ENCODE data around the gene FGGY. TPM values are rescaled to one million over a fixed set of nuclear protein-coding genes. Genes with fewer than 3 reads are reported as not detected.

FGGY gene
- total and polyA plus RNA-seq, 2 donors (not counting 1 experiment from before 2014, with no cell fraction given) = 6.1 to 38.5 TPM

DNA sequence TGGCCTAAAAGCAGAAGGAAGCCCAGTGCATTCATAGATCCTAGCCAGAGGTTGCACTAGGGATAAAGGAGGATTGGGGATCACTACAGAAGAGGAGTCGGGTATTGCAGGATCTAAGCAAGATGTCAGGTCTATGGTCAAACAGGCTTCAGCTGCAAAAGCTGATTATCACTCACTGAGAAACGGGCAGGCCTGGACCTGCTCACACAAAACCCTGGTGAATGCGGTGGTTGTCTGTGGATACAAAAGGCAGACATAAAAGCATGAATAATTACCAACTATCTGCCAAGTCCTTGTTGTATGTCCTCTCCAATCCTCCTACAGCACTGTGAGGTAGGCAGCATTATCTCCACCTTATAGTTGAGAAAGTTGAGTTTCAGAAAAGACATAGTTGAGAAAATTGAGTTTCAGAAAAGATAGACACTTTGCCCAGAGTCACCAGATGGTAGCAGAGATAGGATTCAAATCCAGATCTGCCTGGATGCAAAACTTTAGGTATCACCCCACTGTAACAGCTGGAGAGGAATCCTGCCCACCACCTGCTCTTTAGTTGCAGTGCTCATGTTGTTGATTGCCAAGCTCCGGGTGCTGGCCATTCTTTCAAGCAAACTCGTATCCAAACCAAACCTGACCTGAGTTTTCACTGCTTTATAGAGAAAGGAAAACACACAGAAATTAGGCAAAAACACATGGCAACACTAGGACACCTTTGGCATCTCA, 468.3 kb downstream of the FGGY start:
- Mint-ChIP-seq H3K9me3 (ENCODE audit: insufficient read depth) (no peaks in the 10 kb centered on the region), H3K4me3 (no peak overlapping the region), H3K4me1 (peaks cover 2% of the 10 kb centered on the region), H3K27ac (no peak overlapping the region), H3K27me3 (no peaks in the 10 kb centered on the region)
- Histone ChIP-seq H3K27me3 (replicated peaks in 1 of 4; ENCODE audit: control extremely low read depth in 1 of 4, control insufficient read depth in 3 of 4, insufficient read depth in 4 of 4, low read length in 3 of 4) (no peaks in the 10 kb centered on the region), H3K36me3 (replicated peaks in 1 of 2; ENCODE audit: control extremely low read depth in 1 of 2, control insufficient read depth in 1 of 2, extremely low read depth in 1 of 2, insufficient read depth in 2 of 2, low read length in 1 of 2) (no peaks in the 10 kb centered on the region), H3K4me1 (ENCODE audit: control insufficient read depth in 2 of 2, insufficient read depth in 2 of 2, low read length in 2 of 2) (no peaks in the 10 kb centered on the region), H2AFZ (ENCODE audit: insufficient read depth, low read depth, low read length, poor library complexity, severe bottlenecking) (no peak overlapping the region), H3K9ac (ENCODE audit: low read length) (no peak overlapping the region), H3K27ac (ENCODE audit: low read length in 2 of 2) (no peak overlapping the region), H3K79me2 (ENCODE audit: control insufficient read depth, insufficient read depth, low read length) (no peaks in the 10 kb centered on the region), H3K4me2 (replicated peaks; ENCODE audit: low read depth, low read length, poor library complexity, severe bottlenecking) (no peak overlapping the region), H4K20me1 (ENCODE audit: control insufficient read depth, insufficient read depth, low read length, poor library complexity, severe bottlenecking) (no peaks in the 10 kb centered on the region), H3K9me3 (ENCODE audit: control extremely low read depth in 1 of 3, control insufficient read depth in 2 of 3, insufficient read depth in 1 of 3, low read length in 2 of 3) (no peaks in the 10 kb centered on the region), H3K4me3 (ENCODE audit: control extremely low read depth in 1 of 5, extremely low read depth in 1 of 5, insufficient read depth in 1 of 5, low read depth in 2 of 5, low read length in 4 of 5) (no peak overlapping the region)
- intact Hi-C loops (cut with micrococcal nuclease) = no loop called here
- 83% methylated on average over 4 of the region's 5 CpGs for WGBS (ENCODE audit: insufficient coverage)
- CTCF ChIA-PET = interaction anchor here (0.6 to 1.0 kb wide), 2 partner anchors 66 to 1671 kb away, joined by 3 to 4 read pairs; no protein-coding TSS in a partner anchor
- POLR2A ChIA-PET = no interaction called here
- no peak for DNase-seq
- TF ChIP-seq EZH2 (IDR thresholded peaks at IDR 0.05; ENCODE audit: borderline replicate concordance, insufficient read depth, low read depth, low read length, poor library complexity, severe bottlenecking) = no peak
- TF ChIP-seq, protein P1, sequence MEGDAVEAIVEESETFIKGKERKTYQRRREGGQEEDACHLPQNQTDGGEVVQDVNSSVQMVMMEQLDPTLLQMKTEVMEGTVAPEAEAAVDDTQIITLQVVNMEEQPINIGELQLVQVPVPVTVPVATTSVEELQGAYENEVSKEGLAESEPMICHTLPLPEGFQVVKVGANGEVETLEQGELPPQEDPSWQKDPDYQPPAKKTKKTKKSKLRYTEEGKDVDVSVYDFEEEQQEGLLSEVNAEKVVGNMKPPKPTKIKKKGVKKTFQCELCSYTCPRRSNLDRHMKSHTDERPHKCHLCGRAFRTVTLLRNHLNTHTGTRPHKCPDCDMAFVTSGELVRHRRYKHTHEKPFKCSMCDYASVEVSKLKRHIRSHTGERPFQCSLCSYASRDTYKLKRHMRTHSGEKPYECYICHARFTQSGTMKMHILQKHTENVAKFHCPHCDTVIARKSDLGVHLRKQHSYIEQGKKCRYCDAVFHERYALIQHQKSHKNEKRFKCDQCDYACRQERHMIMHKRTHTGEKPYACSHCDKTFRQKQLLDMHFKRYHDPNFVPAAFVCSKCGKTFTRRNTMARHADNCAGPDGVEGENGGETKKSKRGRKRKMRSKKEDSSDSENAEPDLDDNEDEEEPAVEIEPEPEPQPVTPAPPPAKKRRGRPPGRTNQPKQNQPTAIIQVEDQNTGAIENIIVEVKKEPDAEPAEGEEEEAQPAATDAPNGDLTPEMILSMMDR (IDR thresholded peaks at IDR 0.05) = no peak
- no peak for ATAC-seq (ENCODE audit: low read depth)

DNA sequence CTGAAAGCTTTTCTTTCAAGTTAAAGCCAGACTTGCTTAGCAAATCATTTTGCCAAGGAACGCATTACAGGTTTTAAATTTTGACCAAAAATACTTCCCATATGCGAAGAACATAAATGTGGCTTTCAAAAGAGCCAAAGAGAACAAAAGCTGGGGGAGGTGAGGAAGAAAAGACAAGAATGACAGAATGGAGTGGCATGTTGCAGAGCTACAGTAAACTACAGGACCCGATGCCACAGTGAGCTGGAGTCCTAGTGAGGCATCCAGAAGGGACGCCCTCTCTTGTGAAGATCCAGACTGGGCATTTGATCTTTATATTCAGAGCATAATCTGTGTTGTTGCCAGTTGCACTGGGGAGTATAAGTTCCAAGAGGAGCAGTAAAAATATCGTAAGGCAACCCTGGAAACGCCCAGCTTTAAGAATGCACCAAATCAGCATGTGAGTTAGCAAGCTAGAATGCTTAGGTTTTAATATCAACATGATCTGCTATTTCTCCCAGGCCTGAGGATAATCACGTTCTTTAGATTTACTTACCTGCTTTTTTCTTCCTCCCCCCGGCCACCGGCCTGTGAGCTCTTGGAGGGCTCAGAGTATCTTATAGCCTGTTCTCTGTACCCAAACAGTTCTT, 469.4 kb downstream of the FGGY start:
- H3K4me1 Mint-ChIP-seq = peaks cover 2% of the 10 kb centered on the region
- no peak for DNase-seq
- no peak for TF ChIP-seq EZH2 (IDR thresholded peaks at IDR 0.05; ENCODE audit: borderline replicate concordance, insufficient read depth, low read depth, low read length, poor library complexity, severe bottlenecking)
- TF ChIP-seq, protein P1 (IDR thresholded peaks at IDR 0.05) = no peak
- H3K4me3 Mint-ChIP-seq = no peak overlapping the region
- Histone ChIP-seq H3K9me3 (ENCODE audit: control extremely low read depth in 1 of 3, control insufficient read depth in 2 of 3, insufficient read depth in 1 of 3, low read length in 2 of 3) (no peaks in the 10 kb centered on the region), H3K4me2 (replicated peaks; ENCODE audit: low read depth, low read length, poor library complexity, severe bottlenecking) (no peak overlapping the region), H3K4me3 (ENCODE audit: control extremely low read depth in 1 of 5, extremely low read depth in 1 of 5, insufficient read depth in 1 of 5, low read depth in 2 of 5, low read length in 4 of 5) (no peak overlapping the region), H3K27ac (ENCODE audit: low read length in 2 of 2) (no peak overlapping the region), H3K27me3 (replicated peaks in 1 of 4; ENCODE audit: control extremely low read depth in 1 of 4, control insufficient read depth in 3 of 4, insufficient read depth in 4 of 4, low read length in 3 of 4) (no peaks in the 10 kb centered on the region), H3K36me3 (replicated peaks in 1 of 2; ENCODE audit: control extremely low read depth in 1 of 2, control insufficient read depth in 1 of 2, extremely low read depth in 1 of 2, insufficient read depth in 2 of 2, low read length in 1 of 2) (no peaks in the 10 kb centered on the region), H2AFZ (ENCODE audit: insufficient read depth, low read depth, low read length, poor library complexity, severe bottlenecking) (no peak overlapping the region), H4K20me1 (ENCODE audit: control insufficient read depth, insufficient read depth, low read length, poor library complexity, severe bottlenecking) (no peaks in the 10 kb centered on the region), H3K79me2 (ENCODE audit: control insufficient read depth, insufficient read depth, low read length) (no peaks in the 10 kb centered on the region), H3K9ac (ENCODE audit: low read length) (no peak overlapping the region), H3K4me1 (ENCODE audit: control insufficient read depth in 2 of 2, insufficient read depth in 2 of 2, low read length in 2 of 2) (no peaks in the 10 kb centered on the region)
- ATAC-seq (ENCODE audit: low read depth) = no peak
- no peaks in the 10 kb centered on the region for H3K9me3 Mint-ChIP-seq (ENCODE audit: insufficient read depth)
- ChIA-PET CTCF (interaction anchor here (1.0 to 1.1 kb wide), 2 partner anchors 22 to 1250 kb away, joined by 3 to 4 read pairs; no protein-coding TSS in a partner anchor), POLR2A (no interaction called here)
- WGBS (ENCODE audit: insufficient coverage) = 91% methylated on average over 6 of the region's 9 CpGs
- no peaks in the 10 kb centered on the region for H3K27me3 Mint-ChIP-seq
- H3K27ac Mint-ChIP-seq = no peak overlapping the region
- intact Hi-C loops (cut with micrococcal nuclease) = no loop called here
